Activated CD4-positive, alpha-beta T cell treated with anti-CD3 and anti-CD28 coated beads for 48 hours (primary cell): ENCODE data around the gene PCDH17.

Source experiments
- DNase-seq: peaks from one replicate; pipeline ENCODE4 v3.0.0-alpha.2; 2020

PCDH17 gene

DNA sequence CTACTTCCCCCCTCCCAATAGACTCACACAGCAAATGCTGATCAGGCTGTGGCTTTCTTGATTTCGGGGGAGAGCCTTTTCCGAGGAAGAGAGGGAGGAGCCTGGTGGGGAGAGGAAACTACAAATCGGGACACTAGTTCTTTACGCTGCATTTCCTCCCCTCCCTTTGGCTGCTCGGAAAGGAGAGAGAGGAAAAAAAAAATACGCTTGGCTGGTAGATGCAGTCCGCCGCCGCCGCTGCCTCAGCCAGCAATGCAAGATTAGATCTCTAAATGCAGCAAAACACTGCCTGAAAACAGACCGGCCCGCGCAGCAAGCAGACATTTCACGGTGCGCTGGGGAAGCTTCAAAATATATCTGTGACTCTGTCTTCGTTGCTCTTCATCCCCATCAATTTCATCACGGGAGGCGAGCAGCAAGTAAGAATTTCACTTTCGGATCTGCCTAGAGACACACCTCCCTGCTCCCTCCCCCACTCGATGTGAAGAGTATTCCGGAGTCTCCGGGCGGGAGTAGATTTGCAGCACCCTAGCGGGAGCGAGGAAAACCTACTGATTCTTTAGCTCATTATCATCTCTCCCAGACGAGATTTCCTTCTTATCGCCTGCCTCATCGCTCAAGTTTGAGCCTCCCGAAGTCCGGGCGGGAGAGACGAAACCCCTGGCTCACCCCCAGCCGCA, at the start of gene PCDH17:
Gene PCDH17, plus strand, starts transcription at position 149 of the 680 bp plus-strand sequence. CDS start 803 bp downstream, outside the sequence.
- DNase-seq, result peak; percentile 11

- DNase-seq, result no peak
Measured at GRCh38 chr13:57582032-57582431, 49.5 kb upstream of the PCDH17 start.

- DNase-seq, result no peak
Measured at GRCh38 chr13:57583529-57583928, 48.0 kb upstream of the PCDH17 start.

- no peak for DNase-seq
Measured at GRCh38 chr13:57588639-57589038, 42.9 kb upstream of the PCDH17 start.

DNA sequence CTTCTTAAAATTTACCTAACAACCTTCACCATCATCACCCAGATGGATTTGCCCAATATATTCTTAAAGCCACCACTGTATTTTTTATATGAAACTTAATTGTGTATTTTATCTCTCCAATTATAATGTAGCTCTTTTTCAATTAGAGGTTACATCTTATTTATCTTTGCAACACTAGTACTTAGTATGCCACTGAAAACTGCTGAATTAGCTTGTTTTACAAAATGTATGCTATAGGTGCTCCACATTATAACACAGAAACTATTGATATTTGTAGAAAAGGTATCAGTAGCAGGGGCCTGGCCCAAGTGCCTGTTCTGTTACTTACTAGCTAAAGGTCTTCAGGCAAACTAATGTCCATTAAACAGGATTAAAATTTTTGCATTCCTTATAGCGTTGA, 35.8 kb upstream of the PCDH17 start:
- DNase-seq, result no peak

DNA sequence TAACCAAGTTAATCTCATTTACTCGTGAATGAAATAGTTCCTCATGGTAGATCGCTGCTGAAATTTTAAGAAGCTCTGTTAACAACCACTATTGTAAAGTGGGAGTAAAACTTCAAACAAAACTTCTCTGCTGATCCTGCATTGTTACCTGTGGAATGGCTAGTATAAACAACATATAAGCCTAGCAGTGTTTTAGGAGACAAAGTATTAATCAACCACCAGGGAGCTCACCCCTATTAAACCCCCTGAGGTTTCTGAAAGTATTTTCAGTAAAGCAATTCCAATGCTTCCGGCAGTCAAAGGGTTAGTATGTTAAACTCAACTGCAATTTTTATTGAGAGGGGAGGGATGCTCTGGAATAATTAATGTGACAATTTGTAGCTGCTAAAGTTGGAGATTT, 30.0 kb upstream of the PCDH17 start:
- DNase-seq, result no peak

- DNase-seq, result no peak
Measured at GRCh38 chr13:57604442-57604841, 27.1 kb upstream of the PCDH17 start.

DNA sequence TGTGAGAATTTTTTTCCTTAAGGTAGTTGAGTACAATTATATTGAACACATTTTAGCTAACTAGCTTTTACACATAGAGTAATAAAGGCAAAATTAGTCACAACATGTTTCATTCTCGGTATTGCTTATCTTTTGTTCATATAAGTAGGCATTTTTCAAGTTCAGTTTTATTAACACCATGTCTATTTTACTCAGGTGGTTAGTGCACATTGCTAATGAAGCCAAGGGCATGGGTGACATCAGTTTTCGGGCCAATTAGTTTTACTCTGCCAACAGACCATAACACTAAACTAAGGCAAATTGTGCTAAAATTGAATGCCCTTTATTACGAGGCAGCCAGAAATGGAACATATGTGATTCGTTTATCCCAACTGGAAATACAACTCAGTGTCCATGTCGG, 19.6 kb upstream of the PCDH17 start:
- DNase-seq, result no peak

- DNase-seq, result no peak
Measured at GRCh38 chr13:57612568-57612967, 19.0 kb upstream of the PCDH17 start.

GRCh38 chr13:57624565-57625435, 6.7 kb upstream of the PCDH17 start:
- DNase-seq, result peak; percentile 12

DNA sequence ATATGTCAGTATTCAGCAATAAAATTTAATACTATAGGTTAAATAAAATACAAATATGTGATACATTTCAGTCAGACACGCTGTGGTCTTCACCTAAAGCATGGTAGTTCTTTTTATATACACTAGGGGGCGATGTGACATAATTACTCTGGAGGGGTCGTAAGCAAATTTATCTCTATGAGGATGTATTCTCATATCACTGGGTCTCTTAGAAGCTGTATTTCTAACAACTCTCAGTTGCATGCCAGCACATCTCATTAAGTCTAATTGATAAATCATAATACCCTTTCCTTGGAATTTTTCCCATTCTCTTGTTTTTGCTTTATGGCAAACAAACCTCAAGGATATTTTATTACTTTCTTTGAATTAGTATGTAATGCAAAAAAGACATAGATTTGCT, 3.9 kb upstream of the PCDH17 start:
- DNase-seq, result no peak

GRCh38 chr13:57629391-57629804, 2.1 kb upstream of the PCDH17 start:
- peak; percentile 2 for DNase-seq

DNA sequence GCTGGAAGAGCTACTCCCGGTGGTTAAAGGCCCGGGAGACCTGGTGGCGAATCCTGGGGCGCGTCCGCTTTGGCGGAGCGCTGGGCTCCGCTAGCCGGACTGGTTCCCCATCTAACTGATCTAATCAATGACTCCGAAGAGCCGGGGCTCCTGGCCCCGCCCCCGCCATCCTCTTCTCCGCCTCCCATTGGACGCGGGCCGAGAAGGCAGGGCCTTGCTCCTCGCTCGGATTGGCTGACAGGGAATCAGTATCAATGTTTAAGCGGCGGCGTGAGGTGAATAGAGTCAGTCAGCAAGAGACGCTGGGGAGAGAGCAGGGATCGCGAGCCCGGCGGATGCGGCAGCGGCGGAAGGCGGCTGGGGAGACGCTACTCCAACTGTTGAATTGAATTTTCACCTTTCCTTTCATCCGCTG, 1.7 kb upstream of the PCDH17 start:
- peak; percentile 60 for DNase-seq

- peak; percentile 20 for DNase-seq
Measured at GRCh38 chr13:57630661-57631595, 616 bp upstream of the PCDH17 start.

DNA sequence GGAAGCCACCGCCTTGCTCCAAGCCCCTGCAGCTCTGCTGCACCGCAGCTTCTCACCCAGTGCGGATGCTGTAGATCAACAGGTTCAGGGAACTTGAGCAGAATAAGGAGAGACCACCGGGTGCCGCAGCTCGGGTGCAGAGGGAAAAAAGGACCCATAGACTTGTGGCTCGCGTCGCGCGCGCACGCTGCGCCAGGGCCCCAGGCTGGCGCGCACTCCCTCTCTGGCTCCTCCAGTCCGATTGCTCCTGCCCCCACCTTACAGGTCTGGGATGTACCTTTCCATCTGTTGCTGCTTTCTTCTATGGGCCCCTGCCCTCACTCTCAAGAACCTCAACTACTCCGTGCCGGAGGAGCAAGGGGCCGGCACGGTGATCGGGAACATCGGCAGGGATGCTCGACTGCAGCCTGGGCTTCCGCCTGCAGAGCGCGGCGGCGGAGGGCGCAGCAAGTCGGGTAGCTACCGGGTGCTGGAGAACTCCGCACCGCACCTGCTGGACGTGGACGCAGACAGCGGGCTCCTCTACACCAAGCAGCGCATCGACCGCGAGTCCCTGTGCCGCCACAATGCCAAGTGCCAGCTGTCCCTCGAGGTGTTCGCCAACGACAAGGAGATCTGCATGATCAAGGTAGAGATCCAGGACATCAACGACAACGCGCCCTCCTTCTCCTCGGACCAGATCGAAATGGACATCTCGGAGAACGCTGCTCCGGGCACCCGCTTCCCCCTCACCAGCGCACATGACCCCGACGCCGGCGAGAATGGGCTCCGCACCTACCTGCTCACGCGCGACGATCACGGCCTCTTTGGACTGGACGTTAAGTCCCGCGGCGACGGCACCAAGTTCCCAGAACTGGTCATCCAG, 964 bp downstream of the PCDH17 start:
- peak; percentile 5 for DNase-seq

GRCh38 chr13:57633141-57633949, 1.8 kb downstream of the PCDH17 start:
- no peak for DNase-seq

DNA sequence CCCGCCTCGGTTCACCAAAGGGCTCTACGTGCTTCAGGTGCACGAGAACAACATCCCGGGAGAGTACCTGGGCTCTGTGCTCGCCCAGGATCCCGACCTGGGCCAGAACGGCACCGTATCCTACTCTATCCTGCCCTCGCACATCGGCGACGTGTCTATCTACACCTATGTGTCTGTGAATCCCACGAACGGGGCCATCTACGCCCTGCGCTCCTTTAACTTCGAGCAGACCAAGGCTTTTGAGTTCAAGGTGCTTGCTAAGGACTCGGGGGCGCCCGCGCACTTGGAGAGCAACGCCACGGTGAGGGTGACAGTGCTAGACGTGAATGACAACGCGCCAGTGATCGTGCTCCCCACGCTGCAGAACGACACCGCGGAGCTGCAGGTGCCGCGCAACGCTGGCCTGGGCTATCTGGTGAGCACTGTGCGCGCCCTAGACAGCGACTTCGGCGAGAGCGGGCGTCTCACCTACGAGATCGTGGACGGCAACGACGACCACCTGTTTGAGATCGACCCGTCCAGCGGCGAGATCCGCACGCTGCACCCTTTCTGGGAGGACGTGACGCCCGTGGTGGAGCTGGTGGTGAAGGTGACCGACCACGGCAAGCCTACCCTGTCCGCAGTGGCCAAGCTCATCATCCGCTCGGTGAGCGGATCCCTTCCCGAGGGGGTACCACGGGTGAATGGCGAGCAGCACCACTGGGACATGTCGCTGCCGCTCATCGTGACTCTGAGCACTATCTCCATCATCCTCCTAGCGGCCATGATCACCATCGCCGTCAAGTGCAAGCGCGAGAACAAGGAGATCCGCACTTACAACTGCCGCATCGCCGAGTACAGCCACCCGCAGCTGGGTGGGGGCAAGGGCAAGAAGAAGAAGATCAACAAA, 2.6 kb downstream of the PCDH17 start:
- DNase-seq, result peak; percentile 5

GRCh38 chr13:57634839-57635165, 3.3 kb downstream of the PCDH17 start:
- DNase-seq, result no peak

DNA sequence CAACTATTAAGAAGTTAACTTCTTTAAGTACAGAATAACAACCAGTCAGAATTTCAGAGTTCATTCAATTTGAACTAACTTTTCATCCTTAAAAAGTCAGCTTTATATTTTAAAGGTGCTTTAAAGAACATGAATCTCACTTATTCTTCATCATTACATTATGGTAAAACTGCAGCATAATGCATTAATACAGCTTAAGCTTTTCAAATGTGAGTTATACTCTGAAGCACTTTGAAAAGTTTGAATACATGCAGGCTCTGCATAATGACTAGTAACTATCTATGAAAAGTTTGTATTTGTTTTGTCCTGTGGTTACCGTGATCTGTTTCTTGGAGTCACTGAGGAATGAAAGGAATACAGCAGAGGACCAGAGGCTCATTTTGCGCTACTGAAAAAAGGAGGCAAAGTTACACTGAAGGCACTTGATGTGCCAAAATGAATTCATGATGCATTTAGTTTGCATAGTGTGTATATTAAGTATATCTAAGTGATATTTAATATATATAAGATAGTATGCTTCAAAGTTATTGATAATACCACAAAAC, 4.1 kb downstream of the PCDH17 start:
- no peak for DNase-seq

DNA sequence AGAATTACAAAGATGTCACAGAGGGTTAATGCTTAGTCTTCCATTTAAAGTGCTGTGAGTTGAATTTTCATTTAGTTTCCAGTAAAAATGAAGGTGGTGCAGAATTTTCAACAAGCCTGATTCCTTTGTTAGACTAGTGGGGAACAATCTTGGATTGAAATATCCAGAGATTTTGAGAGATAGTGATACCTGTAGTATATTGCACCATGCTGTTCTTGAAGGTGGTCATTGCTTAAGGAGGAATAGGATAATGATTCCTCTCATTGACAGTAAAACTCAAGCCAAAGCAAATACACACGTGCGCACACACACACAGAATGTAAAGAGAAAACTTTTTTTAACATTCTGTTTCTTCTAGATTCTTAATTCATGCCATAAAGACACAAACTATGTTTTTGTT, 5.3 kb downstream of the PCDH17 start:
- DNase-seq, result no peak
